ENCODE results near the gene UTP14A.
"Not testable (repeated sequence)": the region's sequence is repeated elsewhere in the genome, so short reads cannot be mapped to it uniquely, and the experiment has no call there.

GRCh38 chrX:129866321-129866720 is 39.6 kb upstream of the UTP14A start:
- TF ChIP-seq POLR2A (IDR thresholded peaks at IDR 0.05; ENCODE audit: low read length); GATA1 (IDR thresholded peaks at IDR 0.05; ENCODE audit: low read depth, low read length): not testable (repeated sequence)

Measured in erythroblast (primary cell).